ENCODE measurements around the gene SENP8.

SENP8 gene

GRCh38 chr15:72113347-72114031 is 4.7 kb upstream of the SENP8 start:
- DNase-seq (ENCODE audit: low read depth in 2 of 2): no peak

GRCh38 chr15:72116731-72117485 is 1.3 kb upstream of the SENP8 start:
- DNase-seq (ENCODE audit: low read depth in 2 of 2): peak in 1 of 2 donors; percentile 0

- DNase-seq (ENCODE audit: low read depth in 2 of 2): peak; percentile 30 to 33
These were observed 652 bp upstream of the SENP8 start for GRCh38 chr15:72117486-72118016.

GRCh38 chr15:72124218-72124617 is 6.0 kb downstream of the SENP8 start:
- DNase-seq (ENCODE audit: low read depth in 2 of 2): no peak

GRCh38 chr15:72127724-72128322 is 9.6 kb downstream of the SENP8 start:
- no peak for DNase-seq (ENCODE audit: low read depth in 2 of 2)

GRCh38 chr15:72128359-72128758 is 10.2 kb downstream of the SENP8 start:
- DNase-seq (ENCODE audit: low read depth in 2 of 2): no peak

- no peak for DNase-seq (ENCODE audit: low read depth in 2 of 2)
These were observed 12.1 kb downstream of the SENP8 start for GRCh38 chr15:72130272-72130671.

- DNase-seq (ENCODE audit: low read depth in 2 of 2): no peak
These were observed 13.7 kb downstream of the SENP8 start for GRCh38 chr15:72131922-72132321.

- no peak for DNase-seq (ENCODE audit: low read depth in 2 of 2)
These were observed 15.0 kb downstream of the SENP8 start for GRCh38 chr15:72133211-72133610.

GRCh38 chr15:72135719-72136118 is 17.5 kb downstream of the SENP8 start:
- DNase-seq (ENCODE audit: low read depth in 2 of 2): no peak

GRCh38 chr15:72136170-72137051 is 18.2 kb downstream of the SENP8 start:
- no peak for DNase-seq (ENCODE audit: low read depth in 2 of 2)

- no peak for DNase-seq (ENCODE audit: low read depth in 2 of 2)
These were observed 21.5 kb downstream of the SENP8 start for GRCh38 chr15:72139667-72140066.

- no peak for DNase-seq (ENCODE audit: low read depth in 2 of 2)
These were observed 21.9 kb downstream of the SENP8 start for GRCh38 chr15:72140088-72140487.

GRCh38 chr15:72141171-72142084 is 23.2 kb downstream of the SENP8 start:
- DNase-seq (ENCODE audit: low read depth in 2 of 2): no peak

- no peak for DNase-seq (ENCODE audit: low read depth in 2 of 2)
These were observed 28.0 kb downstream of the SENP8 start for GRCh38 chr15:72146221-72146620.

GRCh38 chr15:72146934-72147333 is 28.7 kb downstream of the SENP8 start:
- DNase-seq (ENCODE audit: low read depth in 2 of 2): no peak

- no peak for DNase-seq (ENCODE audit: low read depth in 2 of 2)
These were observed 29.2 kb downstream of the SENP8 start for GRCh38 chr15:72147418-72147817.

GRCh38 chr15:72153269-72154000 is 35.2 kb downstream of the SENP8 start:
- DNase-seq (ENCODE audit: low read depth in 2 of 2): no peak

GRCh38 chr15:72154316-72154715 is 36.1 kb downstream of the SENP8 start:
- no peak for DNase-seq (ENCODE audit: low read depth in 2 of 2)
